ENCODE data around the gene MRPL22.

DNA sequence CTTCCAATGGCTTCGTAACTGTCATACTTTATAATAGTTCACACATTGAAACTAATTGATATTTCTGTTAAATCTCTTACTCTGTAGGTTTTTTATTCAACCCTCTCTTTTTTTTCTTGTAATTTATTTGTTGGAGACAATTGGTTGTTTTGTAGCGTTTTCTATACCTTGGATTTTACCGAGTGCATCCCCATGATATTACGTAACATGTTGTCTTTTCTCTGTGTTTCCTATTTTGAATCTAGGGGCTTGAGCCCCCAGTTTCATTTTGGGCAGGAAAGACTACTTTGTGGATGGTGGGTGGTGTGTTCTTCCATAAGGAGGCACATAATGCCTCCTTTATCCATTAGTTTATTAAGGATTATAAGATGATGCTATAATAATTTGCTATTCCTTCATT is 7.4 kb downstream of the MRPL22 start:
- no peak for TF ChIP-seq ELF1 (IDR thresholded peaks at IDR 0.05; ENCODE audit: borderline replicate concordance, low read depth)
- TF ChIP-seq POLR2AphosphoS5 (IDR thresholded peaks at IDR 0.05; ENCODE audit: low read depth, low read length), result no peak
- TF ChIP-seq POLR2A (IDR thresholded peaks at IDR 0.05; ENCODE audit: borderline replicate concordance, extremely low read depth, insufficient read depth, insufficient read length), result no peak
- TF ChIP-seq, protein P1, sequence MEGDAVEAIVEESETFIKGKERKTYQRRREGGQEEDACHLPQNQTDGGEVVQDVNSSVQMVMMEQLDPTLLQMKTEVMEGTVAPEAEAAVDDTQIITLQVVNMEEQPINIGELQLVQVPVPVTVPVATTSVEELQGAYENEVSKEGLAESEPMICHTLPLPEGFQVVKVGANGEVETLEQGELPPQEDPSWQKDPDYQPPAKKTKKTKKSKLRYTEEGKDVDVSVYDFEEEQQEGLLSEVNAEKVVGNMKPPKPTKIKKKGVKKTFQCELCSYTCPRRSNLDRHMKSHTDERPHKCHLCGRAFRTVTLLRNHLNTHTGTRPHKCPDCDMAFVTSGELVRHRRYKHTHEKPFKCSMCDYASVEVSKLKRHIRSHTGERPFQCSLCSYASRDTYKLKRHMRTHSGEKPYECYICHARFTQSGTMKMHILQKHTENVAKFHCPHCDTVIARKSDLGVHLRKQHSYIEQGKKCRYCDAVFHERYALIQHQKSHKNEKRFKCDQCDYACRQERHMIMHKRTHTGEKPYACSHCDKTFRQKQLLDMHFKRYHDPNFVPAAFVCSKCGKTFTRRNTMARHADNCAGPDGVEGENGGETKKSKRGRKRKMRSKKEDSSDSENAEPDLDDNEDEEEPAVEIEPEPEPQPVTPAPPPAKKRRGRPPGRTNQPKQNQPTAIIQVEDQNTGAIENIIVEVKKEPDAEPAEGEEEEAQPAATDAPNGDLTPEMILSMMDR (IDR thresholded peaks at IDR 0.05 in 2 of 3, conservative IDR thresholded peaks at IDR 0.05 in 1 of 3; ENCODE audit: borderline replicate concordance in 1 of 3, insufficient read depth in 1 of 3, low read depth in 2 of 3, low read length in 2 of 3), result no peak
- TF ChIP-seq RAD21 (IDR thresholded peaks at IDR 0.05; ENCODE audit: low read depth), result no peak
- no peak for TF ChIP-seq ZFX (IDR thresholded peaks at IDR 0.05)
- TF ChIP-seq, protein P2, sequence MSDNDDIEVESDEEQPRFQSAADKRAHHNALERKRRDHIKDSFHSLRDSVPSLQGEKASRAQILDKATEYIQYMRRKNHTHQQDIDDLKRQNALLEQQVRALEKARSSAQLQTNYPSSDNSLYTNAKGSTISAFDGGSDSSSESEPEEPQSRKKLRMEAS (IDR thresholded peaks at IDR 0.05), result no peak
- TF ChIP-seq EZH2 (IDR thresholded peaks at IDR 0.05), result no peak
- TF ChIP-seq EGR1 (IDR thresholded peaks at IDR 0.05; ENCODE audit: low read depth), result no peak
- no peak for TF ChIP-seq CEBPB (IDR thresholded peaks at IDR 0.05; ENCODE audit: low read depth)
- no peak for TF ChIP-seq YY1 (IDR thresholded peaks at IDR 0.05; ENCODE audit: extremely low read depth, insufficient replicate concordance, low read depth, low read length)
